ENCODE data around the gene DZIP1L. TPM values are rescaled to one million over a fixed set of nuclear protein-coding genes. Genes with fewer than 3 reads are reported as not detected.

Gene DZIP1L
- total RNA-seq, 1 donor from 2014 or later, result 0.16 TPM

GRCh38 chr3:138034918-138035317, 80.5 kb downstream of the DZIP1L start:
- Mint-ChIP-seq H3K36me3 (ENCODE audit: low read depth) (no peaks in the 10 kb centered on the region), H3K4me1 (ENCODE audit: low read depth) (no peaks in the 10 kb centered on the region), H3K4me3 (no peak overlapping the region), H3K9me3 (no peaks in the 10 kb centered on the region), H3K27me3 (ENCODE audit: insufficient read depth) (peaks cover 22% of the 10 kb centered on the region), H3K27ac (no peak overlapping the region)
- no peak for DNase-seq (ENCODE audit: low spot score)
- intact Hi-C loops (cut with micrococcal nuclease), result no loop called here

DNA sequence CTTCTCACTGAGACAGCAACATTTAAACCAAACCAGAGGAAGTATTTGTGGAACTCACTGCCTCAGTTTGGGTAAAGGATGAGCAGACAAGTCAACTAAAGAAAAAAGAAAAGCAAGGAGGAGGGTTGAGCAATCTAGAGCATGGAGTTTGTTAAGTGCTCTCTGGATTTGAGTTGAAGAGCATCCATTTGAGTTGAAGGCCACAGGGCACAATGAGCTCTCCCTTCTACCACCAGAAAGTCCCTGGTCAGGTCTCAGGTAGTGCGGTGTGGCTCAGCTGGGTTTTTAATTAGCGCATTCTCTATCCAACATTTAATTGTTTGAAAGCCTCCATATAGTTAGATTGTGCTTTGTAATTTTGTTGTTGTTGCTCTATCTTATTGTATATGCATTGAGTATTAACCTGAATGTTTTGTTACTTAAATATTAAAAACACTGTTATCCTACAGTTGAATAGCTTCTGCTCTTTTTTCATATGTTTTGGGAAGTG, 82.2 kb downstream of the DZIP1L start:
- Mint-ChIP-seq H3K36me3 (ENCODE audit: low read depth) (no peaks in the 10 kb centered on the region), H3K4me3 (no peak overlapping the region), H3K4me1 (ENCODE audit: low read depth) (no peaks in the 10 kb centered on the region), H3K27me3 (ENCODE audit: insufficient read depth) (peaks cover 15% of the 10 kb centered on the region), H3K9me3 (no peaks in the 10 kb centered on the region), H3K27ac (no peak overlapping the region)
- intact Hi-C loops (cut with micrococcal nuclease), result no loop called here
- no peak for DNase-seq (ENCODE audit: low spot score)

- Mint-ChIP-seq H3K4me3 (no peak overlapping the region), H3K27me3 (ENCODE audit: insufficient read depth) (peaks cover 12% of the 10 kb centered on the region), H3K9me3 (no peaks in the 10 kb centered on the region), H3K36me3 (ENCODE audit: low read depth) (no peaks in the 10 kb centered on the region), H3K4me1 (ENCODE audit: low read depth) (no peaks in the 10 kb centered on the region), H3K27ac (no peak overlapping the region)
- intact Hi-C loops (cut with micrococcal nuclease), result no loop called here
- no peak for DNase-seq (ENCODE audit: low spot score)
These were observed 82.8 kb downstream of the DZIP1L start for GRCh38 chr3:138032567-138032966.

GRCh38 chr3:138031536-138031935, 83.9 kb downstream of the DZIP1L start:
- no peak for DNase-seq (ENCODE audit: low spot score)
- Mint-ChIP-seq H3K4me1 (ENCODE audit: low read depth) (no peaks in the 10 kb centered on the region), H3K4me3 (no peak overlapping the region)

GRCh38 chr3:138030734-138031280, 84.6 kb downstream of the DZIP1L start:
- Mint-ChIP-seq H3K27me3 (ENCODE audit: insufficient read depth) (peaks cover 10% of the 10 kb centered on the region), H3K36me3 (ENCODE audit: low read depth) (no peaks in the 10 kb centered on the region), H3K4me1 (ENCODE audit: low read depth) (no peaks in the 10 kb centered on the region), H3K27ac (no peak overlapping the region), H3K9me3 (no peaks in the 10 kb centered on the region), H3K4me3 (no peak overlapping the region)
- no peak for DNase-seq (ENCODE audit: low spot score)
- intact Hi-C loops (cut with micrococcal nuclease), result no loop called here

More at GRCh38 chr3:138031536-138031935, 83.9 kb downstream of the DZIP1L start:
- no peak overlapping the region for H3K27ac Mint-ChIP-seq
- intact Hi-C loops (cut with micrococcal nuclease), result no loop called here
- no peaks in the 10 kb centered on the region for H3K9me3 Mint-ChIP-seq
- no peaks in the 10 kb centered on the region for H3K36me3 Mint-ChIP-seq (ENCODE audit: low read depth)
- H3K27me3 Mint-ChIP-seq (ENCODE audit: insufficient read depth), result peaks cover 12% of the 10 kb centered on the region

GRCh38 chr3:138027821-138028220, 87.6 kb downstream of the DZIP1L start:
- no peaks in the 10 kb centered on the region for H3K4me1 Mint-ChIP-seq (ENCODE audit: low read depth)
- H3K27ac Mint-ChIP-seq, result no peak overlapping the region
- no peaks in the 10 kb centered on the region for H3K36me3 Mint-ChIP-seq (ENCODE audit: low read depth)
- no peaks in the 10 kb centered on the region for H3K9me3 Mint-ChIP-seq
- intact Hi-C loops (cut with micrococcal nuclease), result no loop called here
- H3K27me3 Mint-ChIP-seq (ENCODE audit: insufficient read depth), result no peaks in the 10 kb centered on the region
- H3K4me3 Mint-ChIP-seq, result no peak overlapping the region
- DNase-seq (ENCODE audit: low spot score), result no peak

DNA sequence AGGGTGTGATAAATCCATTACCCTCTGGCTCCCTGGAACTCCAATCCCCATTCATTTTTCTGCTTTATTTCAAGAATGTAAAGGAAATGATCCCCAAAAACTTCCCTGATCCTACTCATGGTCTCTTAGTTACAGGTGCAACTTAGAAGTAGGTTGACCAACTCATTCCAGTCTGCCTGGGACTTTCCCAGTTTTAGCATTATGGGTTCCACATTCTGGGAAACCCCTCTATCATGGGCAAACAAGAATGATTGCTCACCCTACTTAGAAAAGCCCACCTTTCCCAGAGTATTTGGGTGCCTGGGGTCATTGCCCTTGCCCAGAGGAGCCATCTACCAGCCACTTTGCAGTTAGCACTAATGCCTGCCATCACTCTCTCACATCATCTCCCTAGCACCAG, 89.9 kb downstream of the DZIP1L start:
- Mint-ChIP-seq H3K27ac (no peak overlapping the region), H3K4me3 (no peak overlapping the region), H3K9me3 (no peaks in the 10 kb centered on the region), H3K27me3 (ENCODE audit: insufficient read depth) (no peaks in the 10 kb centered on the region), H3K36me3 (ENCODE audit: low read depth) (no peaks in the 10 kb centered on the region), H3K4me1 (ENCODE audit: low read depth) (no peaks in the 10 kb centered on the region)
- DNase-seq (ENCODE audit: low spot score), result no peak
- intact Hi-C loops (cut with micrococcal nuclease), result no loop called here

GRCh38 chr3:138023754-138024153, 91.7 kb downstream of the DZIP1L start:
- DNase-seq (ENCODE audit: low spot score), result no peak
- no peaks in the 10 kb centered on the region for H3K36me3 Mint-ChIP-seq (ENCODE audit: low read depth)
- no peak overlapping the region for H3K4me3 Mint-ChIP-seq
- no peak overlapping the region for H3K27ac Mint-ChIP-seq
- H3K4me1 Mint-ChIP-seq (ENCODE audit: low read depth), result no peaks in the 10 kb centered on the region
- intact Hi-C loops (cut with micrococcal nuclease), result no loop called here
- H3K27me3 Mint-ChIP-seq (ENCODE audit: insufficient read depth), result peaks cover 2% of the 10 kb centered on the region
- H3K9me3 Mint-ChIP-seq, result no peaks in the 10 kb centered on the region

DNA sequence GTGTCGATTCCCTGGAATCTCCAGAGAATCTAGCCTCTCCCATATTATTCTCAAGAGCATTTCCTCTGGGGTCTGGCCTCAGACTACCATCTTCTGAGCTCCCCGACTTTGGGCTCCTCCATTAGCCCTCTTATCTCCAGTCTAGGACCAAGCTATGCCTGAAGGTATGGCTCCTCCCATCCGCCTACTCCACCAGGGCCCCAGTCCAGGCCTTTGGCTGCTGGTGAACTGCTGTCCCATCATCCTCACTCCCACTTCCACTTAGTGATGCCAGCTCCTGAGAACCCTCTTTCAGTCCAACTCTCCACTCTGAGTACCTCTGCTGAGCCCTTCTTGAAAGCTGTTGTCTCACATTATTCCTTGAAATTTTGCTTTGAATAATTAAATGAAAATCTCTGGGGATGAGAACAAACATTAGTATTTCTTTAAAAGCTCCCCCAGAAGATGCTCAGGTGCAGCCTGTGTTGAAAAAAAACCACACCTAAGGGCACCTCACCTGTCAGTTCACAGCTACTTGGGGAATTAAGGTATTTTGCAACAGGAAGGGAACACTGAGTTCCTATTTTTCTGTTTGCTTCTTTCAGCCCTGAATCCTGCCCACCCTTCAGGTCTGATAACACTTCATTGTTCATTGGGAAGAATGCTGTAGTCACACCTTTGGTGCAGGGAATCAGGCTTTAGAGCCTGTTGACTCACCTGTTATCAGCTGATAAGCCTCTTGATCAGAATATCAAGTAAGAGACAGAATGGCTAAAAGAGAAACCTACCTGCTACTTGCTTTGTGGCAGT, 95.9 kb downstream of the DZIP1L start:
- Mint-ChIP-seq H3K36me3 (ENCODE audit: low read depth) (no peaks in the 10 kb centered on the region), H3K27ac (no peak overlapping the region), H3K27me3 (ENCODE audit: insufficient read depth) (peaks cover 5% of the 10 kb centered on the region), H3K9me3 (no peaks in the 10 kb centered on the region), H3K4me3 (no peak overlapping the region), H3K4me1 (ENCODE audit: low read depth) (no peaks in the 10 kb centered on the region)
- DNase-seq (ENCODE audit: low spot score), result no peak
- intact Hi-C loops (cut with micrococcal nuclease), result no loop called here

- no peaks in the 10 kb centered on the region for H3K9me3 Mint-ChIP-seq
- no peaks in the 10 kb centered on the region for H3K4me1 Mint-ChIP-seq (ENCODE audit: low read depth)
- H3K27ac Mint-ChIP-seq, result no peak overlapping the region
- no peak overlapping the region for H3K4me3 Mint-ChIP-seq
- intact Hi-C loops (cut with micrococcal nuclease), result no loop called here
- peaks cover 7% of the 10 kb centered on the region for H3K27me3 Mint-ChIP-seq (ENCODE audit: insufficient read depth)
- no peak for DNase-seq (ENCODE audit: low spot score)
- no peaks in the 10 kb centered on the region for H3K36me3 Mint-ChIP-seq (ENCODE audit: low read depth)
These were observed 99.3 kb downstream of the DZIP1L start for GRCh38 chr3:138016065-138016464.

- no peaks in the 10 kb centered on the region for H3K36me3 Mint-ChIP-seq (ENCODE audit: low read depth)
- no peak overlapping the region for H3K27ac Mint-ChIP-seq
- H3K4me1 Mint-ChIP-seq (ENCODE audit: low read depth), result no peaks in the 10 kb centered on the region
- no peak overlapping the region for H3K4me3 Mint-ChIP-seq
- intact Hi-C loops (cut with micrococcal nuclease), result no loop called here
- H3K27me3 Mint-ChIP-seq (ENCODE audit: insufficient read depth), result peaks cover 4% of the 10 kb centered on the region
- no peak for DNase-seq (ENCODE audit: low spot score)
- H3K9me3 Mint-ChIP-seq, result no peaks in the 10 kb centered on the region
These were observed 102.9 kb downstream of the DZIP1L start for GRCh38 chr3:138012526-138012925.
